SK-N-SH (cell line): Measurements from ENCODE around the gene VTCN1.

Experiments used
- CTCF ChIP-seq: fragments of 200-600 bp; sonication (generic); IDR thresholded peaks from 2 replicates; pipeline ENCODE4 v1.6.1; 2017; ENCODE audit warnings: antibody characterized with exemption, mild to moderate bottlenecking, moderate library complexity
- EP300 ChIP-seq, 2 experiments: IDR thresholded peaks; 2 replicates each; pipeline versions ENCODE4 v1.4.0 to v1.6.1; 2012; ENCODE audit warnings: borderline replicate concordance in 1 of 2, low read depth in 1 of 2, low read length in 1 of 2
- EZH2phosphoT487 ChIP-seq: fragments of 200-600 bp; sonication (generic); IDR thresholded peaks from 2 replicates; pipeline ENCODE4 v1.6.1; 2017; ENCODE audit warnings: low read depth, mixed run types, mild to moderate bottlenecking, antibody characterized with exemption, moderate library complexity, borderline replicate concordance
- FOSL2 ChIP-seq: IDR thresholded peaks from 2 replicates; pipeline ENCODE4 v1.4.0; 2012; ENCODE audit warnings: low read depth, mild to moderate bottlenecking, moderate library complexity, borderline replicate concordance
- GATA2 ChIP-seq: sonication (generic); formaldehyde crosslinking; IDR thresholded peaks from 2 replicates; pipeline ENCODE4 v1.5.0; 2020; ENCODE audit warnings: mild to moderate bottlenecking, missing genetic modification reagents
- REST ChIP-seq: IDR thresholded peaks from 2 replicates; pipeline ENCODE4 v1.6.1; 2012; ENCODE audit warnings: mild to moderate bottlenecking, low read depth, low read length, moderate library complexity
- TAF1 ChIP-seq: IDR thresholded peaks from 2 replicates; pipeline ENCODE4 v1.6.1; 2012; ENCODE audit warnings: low read depth, mild to moderate bottlenecking, low read length, moderate library complexity, borderline replicate concordance

- no peak for TF ChIP-seq CTCF
- TF ChIP-seq EP300 (IDR thresholded peaks at IDR 0.05; ENCODE audit: borderline replicate concordance in 1 of 2, low read depth in 1 of 2, low read length in 1 of 2), result no peak
- no peak for TF ChIP-seq FOSL2
- no peak for TF ChIP-seq EZH2phosphoT487
- TF ChIP-seq TAF1, result no peak
- no peak for TF ChIP-seq GATA2
- no peak for TF ChIP-seq REST
Observed at GRCh38 chr1:117240547-117240946, 29.8 kb upstream of the VTCN1 start.
